Measurements from ENCODE around the gene KRT17. TPM values are rescaled to one million over a fixed set of nuclear protein-coding genes. Genes with fewer than 3 reads are reported as not detected.
"Not testable (repeated sequence)": the region's sequence is repeated elsewhere in the genome, so short reads cannot be mapped to it uniquely, and the experiment has no call there.

KRT17 gene
- polyA plus RNA-seq, 1 experiment: 34.7 TPM

GRCh38 chr17:41622340-41623183 lies 1.8 kb downstream of the KRT17 start:
- H3K36me3 ChIP-seq (ENCODE audit: control insufficient read depth, insufficient read depth, low read length); DNase-seq (ENCODE audit: low read depth); H3K27me3 ChIP-seq (ENCODE audit: control insufficient read depth, insufficient read depth, low read length); H3K4me3 ChIP-seq (ENCODE audit: low read depth, low read length): not testable (repeated sequence)
- CTCF ChIA-PET: interaction anchor here (0.6 to 3.5 kb wide), 3 partner anchors 25 to 1385 kb away, joined by 3 to 22 read pairs (median 3); no protein-coding TSS in a partner anchor
- POLR2A ChIA-PET: interaction anchor here (0.6 kb wide), 1 partner anchor 22 kb away, joined by 6 read pairs; no protein-coding TSS in a partner anchor

- no peaks in the 10 kb centered on the region for H3K36me3 ChIP-seq (ENCODE audit: control insufficient read depth, insufficient read depth, low read length)
- H3K27me3 ChIP-seq (ENCODE audit: control insufficient read depth, insufficient read depth, low read length): no peaks in the 10 kb centered on the region
- no peak for DNase-seq (ENCODE audit: low read depth)
- no peak for TF ChIP-seq CTCF (IDR thresholded peaks at IDR 0.05; ENCODE audit: insufficient read depth, low read depth, low read length)
- CTCF ChIA-PET: interaction anchor here (3.5 kb wide), 1 partner anchor 26 kb away, joined by 22 read pairs; no protein-coding TSS in a partner anchor
- H3K4me3 ChIP-seq (ENCODE audit: low read depth, low read length): no peak overlapping the region
- POLR2A ChIA-PET: no interaction called here
These were observed 2.5 kb downstream of the KRT17 start for GRCh38 chr17:41621916-41622315.

GRCh38 chr17:41621435-41621817 lies 2.9 kb downstream of the KRT17 start:
- H3K27me3 ChIP-seq (ENCODE audit: control insufficient read depth, insufficient read depth, low read length); POLR2A ChIA-PET: not testable (repeated sequence)
- CTCF ChIA-PET: interaction anchor here (0.7 to 3.5 kb wide), 4 partner anchors 14 to 41 kb away, joined by 3 to 22 read pairs (median 3); no protein-coding TSS in a partner anchor

GRCh38 chr17:41620583-41621434 lies 3.6 kb downstream of the KRT17 start:
- peak; percentile 31 for DNase-seq (ENCODE audit: low read depth)

More at GRCh38 chr17:41621435-41621817, 2.9 kb downstream of the KRT17 start:
- H3K36me3 ChIP-seq (ENCODE audit: control insufficient read depth, insufficient read depth, low read length); DNase-seq (ENCODE audit: low read depth); H3K4me3 ChIP-seq (ENCODE audit: low read depth, low read length): not testable (repeated sequence)

GRCh38 chr17:41619927-41620582 lies 4.3 kb downstream of the KRT17 start:
- H3K36me3 ChIP-seq (ENCODE audit: control insufficient read depth, insufficient read depth, low read length); H3K4me3 ChIP-seq (ENCODE audit: low read depth, low read length); H3K27me3 ChIP-seq (ENCODE audit: control insufficient read depth, insufficient read depth, low read length); DNase-seq (ENCODE audit: low read depth); POLR2A ChIA-PET: not testable (repeated sequence)
- CTCF ChIA-PET: interaction anchor here (1.5 to 3.5 kb wide), 2 partner anchors 27 to 35 kb away, joined by 3 to 22 read pairs; no protein-coding TSS in a partner anchor

More at GRCh38 chr17:41620583-41621434, 3.6 kb downstream of the KRT17 start:
- Histone ChIP-seq H3K4me3 (ENCODE audit: low read depth, low read length) (no peak overlapping the region), H3K36me3 (ENCODE audit: control insufficient read depth, insufficient read depth, low read length) (no peaks in the 10 kb centered on the region), H3K27me3 (ENCODE audit: control insufficient read depth, insufficient read depth, low read length) (no peaks in the 10 kb centered on the region)
- TF ChIP-seq CTCF (IDR thresholded peaks at IDR 0.05; ENCODE audit: insufficient read depth, low read depth, low read length): 0 out of 2 replicates have a peak, but pooled peaks have one; percentile 9
- POLR2A ChIA-PET: no interaction called here
- CTCF ChIA-PET: interaction anchor here (0.7 to 3.5 kb wide), 4 partner anchors 15 to 42 kb away, joined by 3 to 22 read pairs (median 3); no protein-coding TSS in a partner anchor
